GM18499 (cell line): ENCODE measurements around the gene PTX4.

ENCODE experiments used
- ATAC-seq: cut with Tn5 transposase; IDR thresholded peaks from one replicate; pipeline ENCODE4 v1.9.1; 2021; ENCODE audit warnings: moderate number of reproducible peaks; ENCODE audit not compliant: insufficient read depth, unreplicated experiment

Gene PTX4, protein sequence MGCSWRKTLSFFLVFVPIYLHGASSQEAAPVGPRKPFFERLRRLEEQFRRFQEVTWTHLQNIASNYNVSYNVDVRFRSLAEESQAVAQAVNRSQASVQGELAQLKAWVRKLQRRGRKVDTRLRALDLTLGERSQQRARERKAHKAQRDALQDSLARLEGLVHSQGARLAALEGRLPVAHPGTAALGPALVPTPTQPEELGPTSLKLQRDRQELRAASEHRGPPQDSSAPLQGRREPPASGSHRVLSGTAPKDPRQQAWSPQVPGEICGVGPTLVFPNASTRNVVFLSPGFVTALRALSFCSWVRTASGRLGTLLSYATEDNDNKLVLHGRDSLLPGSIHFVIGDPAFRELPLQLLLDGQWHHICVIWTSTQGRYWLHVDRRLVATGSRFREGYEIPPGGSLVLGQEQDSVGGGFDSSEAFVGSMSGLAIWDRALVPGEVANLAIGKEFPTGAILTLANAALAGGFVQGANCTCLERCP

DNA sequence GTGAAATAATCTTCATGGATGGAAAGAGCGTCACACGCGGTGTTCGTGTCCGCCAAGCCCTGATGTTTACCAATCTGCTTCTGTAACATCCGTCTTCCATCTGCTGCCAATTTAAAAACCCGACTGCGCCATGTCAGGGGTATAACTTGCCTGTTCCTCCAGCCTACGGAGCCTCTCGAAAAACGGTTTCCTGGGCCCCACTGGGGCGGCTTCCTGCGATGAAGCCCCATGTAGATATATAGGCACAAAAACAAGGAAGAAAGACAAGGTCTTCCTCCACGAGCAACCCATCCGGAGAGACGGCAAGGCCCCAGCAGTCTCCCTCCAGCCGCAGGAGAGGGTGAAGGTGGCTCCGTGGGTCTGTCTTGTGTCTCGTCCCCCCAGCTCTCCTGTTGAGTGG, at the start of gene PTX4:
Gene PTX4 (minus strand): TSS at position 326 of the 400 bp plus-strand sequence. CDS start 35 bp downstream, at position 291.
- no peak for ATAC-seq

GRCh38 chr16:1537763-1538289, 49.1 kb upstream of the PTX4 start:
- ATAC-seq, result no peak

DNA sequence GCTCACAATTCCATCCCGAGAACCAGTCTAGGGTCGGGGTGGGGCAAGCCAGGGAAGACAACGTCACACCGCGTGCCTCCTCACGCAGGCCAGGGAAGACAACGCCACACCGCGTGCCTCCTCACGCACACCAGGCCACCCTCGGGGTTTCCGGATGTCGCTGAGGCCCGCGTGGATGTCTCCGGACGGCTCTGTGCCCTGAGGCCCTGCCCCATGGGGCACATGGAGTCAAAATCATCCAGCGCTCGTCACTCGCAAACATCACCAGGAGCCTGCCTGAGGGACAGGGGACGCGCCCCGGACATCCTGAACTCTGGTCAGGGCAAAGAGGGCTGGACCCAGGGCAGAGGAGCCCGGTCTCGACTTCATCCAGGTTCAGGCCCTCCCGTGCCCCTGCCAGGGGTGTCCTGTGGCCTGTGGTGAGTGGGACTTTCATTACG, 48.4 kb upstream of the PTX4 start:
- no peak for ATAC-seq

DNA sequence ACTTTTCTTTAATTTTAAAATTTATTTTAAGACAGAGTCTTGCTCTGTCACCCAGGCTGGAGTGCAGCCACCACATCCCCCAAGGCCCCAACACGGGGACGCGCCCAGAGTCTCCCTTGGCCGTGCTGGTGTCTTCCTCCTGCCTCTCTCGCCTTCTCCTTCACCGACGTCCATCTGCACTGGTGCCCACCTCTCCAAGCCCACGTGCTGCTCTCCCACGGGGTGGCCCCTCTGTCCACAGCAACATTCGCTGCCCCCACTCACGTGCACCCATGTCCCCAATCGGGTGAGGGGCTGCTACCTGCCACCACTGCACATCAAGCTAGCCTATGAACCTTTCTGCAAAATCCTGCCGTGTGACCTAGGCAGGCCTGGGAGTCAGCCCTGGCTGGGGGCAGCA, 47.9 kb upstream of the PTX4 start:
- ATAC-seq, result no peak

- ATAC-seq, result no peak
Measured at GRCh38 chr16:1535391-1536291, 46.9 kb upstream of the PTX4 start.

GRCh38 chr16:1534021-1535020, 45.6 kb upstream of the PTX4 start:
- ATAC-seq, result no peak

- ATAC-seq, result no peak
Measured at GRCh38 chr16:1533443-1533951, 44.8 kb upstream of the PTX4 start, which contains the start of gene TMEM204. TSS of gene TMEM204 (plus strand) at chr16:1533666. CDS start at chr16:1534276, 610 bp downstream.

GRCh38 chr16:1532771-1533170, 44.0 kb upstream of the PTX4 start:
- ATAC-seq, result no peak

GRCh38 chr16:1532081-1532760, 43.5 kb upstream of the PTX4 start:
- no peak for ATAC-seq

DNA sequence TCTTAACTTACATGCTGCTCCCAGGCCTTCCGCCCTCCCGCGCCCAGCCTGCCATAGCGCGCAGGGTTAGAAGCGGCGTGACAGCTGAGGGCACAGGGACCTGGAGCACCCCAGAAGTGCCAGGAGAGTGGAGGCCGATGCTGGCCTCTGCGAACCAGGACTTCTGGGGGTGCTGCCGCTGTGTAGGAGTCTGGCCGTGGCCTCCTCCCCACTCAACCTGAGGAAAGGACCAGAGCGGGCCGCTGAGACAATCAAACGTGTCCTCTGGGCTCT, 42.8 kb upstream of the PTX4 start:
- no peak for ATAC-seq

DNA sequence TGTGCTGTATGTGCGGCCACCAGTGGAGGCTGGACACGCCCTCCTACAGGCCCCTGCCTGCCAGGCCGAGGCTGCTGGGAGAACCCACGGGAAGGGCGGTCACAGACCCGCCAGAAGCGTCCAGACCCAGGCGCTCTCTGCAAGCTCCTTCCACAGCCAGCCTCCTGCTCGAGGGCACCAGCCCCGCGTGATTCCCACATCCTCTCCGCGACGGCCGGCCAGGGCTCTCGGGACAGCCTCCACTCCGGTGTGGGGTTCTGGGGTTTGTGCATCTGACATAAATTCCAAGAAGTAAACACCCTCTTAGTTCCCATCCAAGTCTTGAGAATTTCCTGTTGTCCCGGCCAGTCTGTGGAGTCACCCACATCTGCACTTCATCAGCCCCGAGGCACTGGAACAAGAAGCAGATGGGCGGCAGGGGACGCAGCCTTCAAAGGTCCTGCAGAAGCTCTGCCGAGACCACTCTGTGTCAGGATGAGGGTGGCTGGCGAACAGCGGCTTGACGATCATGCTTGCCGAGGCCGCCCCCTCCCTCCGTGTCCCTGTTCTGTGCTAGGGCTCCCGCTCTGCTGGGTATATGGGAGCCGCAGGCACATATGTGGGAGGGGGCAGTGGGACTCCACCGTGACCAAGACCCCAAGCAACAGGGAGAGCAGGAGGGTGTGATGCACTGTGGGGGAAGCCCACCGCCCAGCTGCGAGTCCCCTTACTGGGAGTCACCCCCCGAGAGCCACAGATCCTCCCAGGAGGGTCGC, 42.3 kb upstream of the PTX4 start:
- no peak for ATAC-seq

DNA sequence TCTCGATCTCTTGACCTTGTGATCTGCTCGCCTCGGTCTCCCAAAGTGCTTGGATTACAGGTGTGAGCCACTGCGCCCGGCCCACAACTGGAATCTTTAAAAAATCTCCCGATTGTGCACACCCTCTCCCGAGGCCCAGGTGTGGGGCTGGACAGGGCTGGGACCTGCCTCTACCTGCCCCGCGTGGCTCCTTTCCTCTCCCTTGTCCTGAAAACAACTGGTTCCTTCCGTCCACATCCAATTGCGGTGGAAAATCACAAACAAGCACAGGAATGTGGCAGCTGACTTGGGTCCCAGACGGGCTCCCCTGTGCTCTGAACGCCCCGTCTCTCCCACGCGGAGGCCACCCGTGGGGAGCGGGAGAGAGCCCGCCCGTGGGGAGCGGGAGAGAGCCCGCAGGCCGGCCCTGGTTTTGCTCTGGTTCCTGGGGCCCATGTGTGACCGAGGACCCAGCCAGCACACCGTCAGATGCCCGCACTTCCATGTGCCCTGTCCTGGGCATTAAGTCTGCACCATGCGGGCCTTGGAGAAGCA, 41.7 kb upstream of the PTX4 start:
- ATAC-seq, result no peak

DNA sequence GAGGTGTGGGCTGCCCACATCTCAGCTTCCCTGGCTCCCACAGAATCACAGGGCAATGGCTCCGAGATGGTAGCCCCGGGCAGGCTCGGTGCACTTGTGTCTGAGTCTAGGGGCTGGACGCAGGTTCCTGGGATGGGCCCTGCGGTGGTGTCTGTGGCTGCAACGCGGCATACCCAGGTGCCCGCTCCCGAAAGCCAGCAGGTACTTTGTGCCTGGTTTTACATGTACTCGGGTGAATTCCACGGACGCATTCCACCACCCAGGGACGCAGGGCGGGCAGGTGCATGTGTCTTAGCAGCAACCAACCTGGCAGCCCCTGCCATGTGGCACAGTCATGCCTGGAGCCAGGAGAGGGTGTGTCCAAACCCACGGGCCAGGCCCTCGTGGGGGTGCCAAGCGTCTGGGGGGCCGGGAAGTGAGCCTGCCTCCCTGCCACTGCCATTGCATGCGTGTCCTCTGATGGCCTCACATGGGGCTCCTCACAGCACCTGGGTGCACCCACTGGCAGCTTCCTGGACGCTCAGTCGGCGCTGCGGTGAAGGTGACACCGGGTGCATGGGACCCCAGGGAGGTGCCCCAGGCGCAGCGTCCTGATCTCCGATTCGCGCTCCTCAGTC, 40.3 kb upstream of the PTX4 start:
- ATAC-seq, result no peak

DNA sequence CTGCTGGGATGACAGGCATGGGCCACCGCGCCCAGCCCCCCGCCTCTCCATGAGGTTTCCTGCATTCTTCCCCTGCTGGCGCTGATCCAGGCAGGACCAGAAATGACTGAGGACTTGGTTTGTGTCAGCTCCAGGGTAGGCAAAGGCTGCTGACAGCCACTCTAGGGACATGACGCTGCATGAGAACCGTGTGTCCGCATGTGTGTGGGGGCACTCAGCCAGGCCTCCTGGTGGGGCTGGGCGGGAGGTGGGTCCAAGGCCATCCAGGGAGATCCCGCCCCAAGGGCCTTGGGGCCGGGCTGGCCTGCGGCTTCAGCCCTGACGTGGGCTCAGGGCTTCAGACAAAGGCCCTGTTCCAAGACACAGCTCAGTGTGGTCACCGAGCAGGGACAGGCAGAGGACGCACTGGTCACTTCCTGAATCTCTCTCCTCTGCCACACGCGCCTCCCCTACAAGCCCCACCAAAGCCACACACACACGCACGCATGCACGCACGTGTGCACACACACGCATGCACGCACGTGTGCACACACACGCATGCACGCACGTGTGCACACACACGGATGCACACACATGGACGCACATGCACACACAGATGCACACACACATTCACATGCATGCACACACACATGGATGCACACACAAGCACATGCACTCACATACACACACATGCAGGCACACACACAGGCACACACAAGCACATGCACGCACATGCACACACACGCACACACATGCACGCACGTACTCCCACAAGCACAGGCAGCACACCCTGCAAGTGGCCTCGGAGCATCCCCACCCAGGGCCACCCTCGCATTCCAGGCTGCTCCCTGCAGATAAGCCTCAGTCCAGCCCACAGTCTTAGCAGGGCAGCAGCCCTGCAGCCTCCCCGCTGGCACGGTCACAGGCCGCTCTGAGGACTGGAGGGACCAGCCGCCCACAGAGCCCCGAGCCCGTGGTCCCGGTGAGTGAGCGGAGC, 39.4 kb upstream of the PTX4 start:
- no peak for ATAC-seq

- no peak for ATAC-seq
Measured at GRCh38 chr16:1526608-1527555, 38.1 kb upstream of the PTX4 start.
